Chondrocyte (in vitro differentiated cells): ENCODE results near the gene INSIG1. TPM values are rescaled to one million over a fixed set of nuclear protein-coding genes. Genes with fewer than 3 reads are reported as not detected.

Experiments
- DNase-seq: peaks from one replicate; pipeline ENCODE4 v3.0.0; 2021; ENCODE audit warnings: mixed read lengths, low spot score
- H3K27ac Mint-ChIP-seq: one replicate; pipeline ENCODE4 v1.8.0; 2021; ENCODE audit warnings: mild to moderate bottlenecking, moderate library complexity, mixed read lengths; ENCODE audit not compliant: unreplicated experiment
- H3K27me3 Mint-ChIP-seq: 2 replicates; pipeline ENCODE4 v1.8.0; 2021; ENCODE audit warnings: low read depth, mixed read lengths
- H3K36me3 Mint-ChIP-seq: 2 replicates; pipeline ENCODE4 v1.8.0; 2021; ENCODE audit warnings: low read depth, mixed read lengths
- H3K4me1 Mint-ChIP-seq: 2 replicates; pipeline ENCODE4 v1.8.0; 2021; ENCODE audit warnings: low read depth, mild to moderate bottlenecking, mixed read lengths
- H3K4me3 Mint-ChIP-seq: one replicate; pipeline ENCODE4 v1.8.0; 2021; ENCODE audit warnings: mild to moderate bottlenecking, moderate library complexity, mixed read lengths; ENCODE audit not compliant: unreplicated experiment
- H3K9me3 Mint-ChIP-seq: 2 replicates; pipeline ENCODE4 v1.8.0; 2021; ENCODE audit warnings: low read depth, mixed read lengths
- CTCF ChIP-seq: fragments of 200-600 bp; sonication (generic); IDR thresholded peaks from 2 replicates; pipeline ENCODE4 v1.5.0; 2021; ENCODE audit warnings: antibody characterized with exemption, mild to moderate bottlenecking, moderate library complexity
- total RNA-seq: library from RNA; stranded (reverse); gene quantifications from 3 replicates; pipeline ENCODE4 v1.2.1, GENCODE V29; 2021

INSIG1 gene
- total RNA-seq, 1 donor from 2014 or later, result 31.8 TPM

- peak; percentile 9 for DNase-seq
- Mint-ChIP-seq H3K4me3 (no peak overlapping the region), H3K4me1 (peaks cover 4% of the 10 kb centered on the region), H3K27ac (no peak overlapping the region), H3K36me3 (no peaks in the 10 kb centered on the region), H3K9me3 (no peaks in the 10 kb centered on the region), H3K27me3 (peaks cover 6% of the 10 kb centered on the region)
- no peak for TF ChIP-seq CTCF
Measured at GRCh38 chr7:155268921-155269650, 28.6 kb upstream of the INSIG1 start.

GRCh38 chr7:155269766-155270585 lies 27.7 kb upstream of the INSIG1 start:
- Mint-ChIP-seq H3K9me3 (no peaks in the 10 kb centered on the region), H3K36me3 (no peaks in the 10 kb centered on the region), H3K27ac (no peak overlapping the region), H3K4me1 (peaks cover 4% of the 10 kb centered on the region), H3K27me3 (peaks cover 6% of the 10 kb centered on the region), H3K4me3 (no peak overlapping the region)
- TF ChIP-seq CTCF, result no peak
- DNase-seq, result peak; percentile 47

GRCh38 chr7:155270861-155271260 lies 26.8 kb upstream of the INSIG1 start:
- no peak overlapping the region for H3K27ac Mint-ChIP-seq
- no peaks in the 10 kb centered on the region for H3K36me3 Mint-ChIP-seq
- H3K4me1 Mint-ChIP-seq, result peaks cover 4% of the 10 kb centered on the region
- no peak for TF ChIP-seq CTCF
- DNase-seq, result no peak
- no peak overlapping the region for H3K4me3 Mint-ChIP-seq
- no peaks in the 10 kb centered on the region for H3K9me3 Mint-ChIP-seq
- peaks cover 6% of the 10 kb centered on the region for H3K27me3 Mint-ChIP-seq

GRCh38 chr7:155274633-155275355 lies 22.9 kb upstream of the INSIG1 start:
- H3K27me3 Mint-ChIP-seq, result peaks cover 27% of the 10 kb centered on the region
- no peaks in the 10 kb centered on the region for H3K9me3 Mint-ChIP-seq
- H3K4me1 Mint-ChIP-seq, result peaks cover 4% of the 10 kb centered on the region
- no peak overlapping the region for H3K4me3 Mint-ChIP-seq
- H3K27ac Mint-ChIP-seq, result no peak overlapping the region
- no peaks in the 10 kb centered on the region for H3K36me3 Mint-ChIP-seq
- DNase-seq, result peak; percentile 4
- no peak for TF ChIP-seq CTCF
